ENCODE data around the gene SF3B2.

DNA sequence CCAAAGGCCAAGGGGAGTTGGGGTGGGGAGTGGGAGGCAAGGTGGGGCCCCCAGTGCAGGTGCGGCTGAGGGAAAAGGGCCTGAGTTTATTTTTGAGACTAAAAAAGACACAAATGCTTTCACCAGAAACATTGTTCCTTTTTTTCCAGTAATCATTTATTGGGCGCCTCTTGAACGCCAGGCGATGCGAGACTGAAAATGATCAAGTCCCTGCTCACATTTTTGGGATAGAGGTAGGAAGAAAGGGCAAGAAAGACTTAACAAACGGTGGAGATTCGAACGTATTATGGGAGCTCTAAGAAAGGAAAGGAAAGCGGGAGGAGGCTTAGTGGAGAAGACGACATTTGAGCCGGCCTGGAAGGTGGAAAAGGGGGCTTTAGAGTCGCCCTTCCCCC is 796 bp upstream of the SF3B2 start:
- TF ChIP-seq CTCF (conservative IDR thresholded peaks at IDR 0.05; ENCODE audit: low read depth, low read length) (no peak), EZH2 (IDR thresholded peaks at IDR 0.05; ENCODE audit: borderline replicate concordance, low read depth, low read length, poor library complexity, severe bottlenecking) (no peak)
